Large intestine (tissue), 3 donors: ENCODE data around the gene FAM185A. TPM values are rescaled to one million over a fixed set of nuclear protein-coding genes. Genes with fewer than 3 reads are reported as not detected.
"Not testable (repeated sequence)": the region's sequence is repeated elsewhere in the genome, so short reads cannot be mapped to it uniquely, and the experiment has no call there.

Experiments
- DNase-seq, 2 donors: peaks; one replicate each; pipeline versions ENCODE4 v3.0.0 to v3.0.0-alpha.2; 2013
- H3K27ac ChIP-seq: one replicate; pipeline ENCODE4 v1.5.1; 2013; ENCODE audit warnings: low read length
- H3K27me3 ChIP-seq: 2 replicates; pipeline ENCODE4 v1.6.1; 2013; ENCODE audit warnings: low read length; ENCODE audit not compliant: control insufficient read depth, insufficient read depth
- H3K36me3 ChIP-seq: 2 replicates; pipeline ENCODE4 v1.6.1; 2013; ENCODE audit warnings: low read length; ENCODE audit not compliant: control insufficient read depth, insufficient read depth
- H3K4me1 ChIP-seq: one replicate; pipeline ENCODE4 v1.6.1; 2013; ENCODE audit warnings: low read length; ENCODE audit not compliant: control insufficient read depth, insufficient read depth
- H3K4me3 ChIP-seq: one replicate; pipeline ENCODE4 v1.5.1; 2013; ENCODE audit warnings: low read length
- H3K9me3 ChIP-seq: one replicate; pipeline ENCODE4 v1.6.1; 2013; ENCODE audit warnings: mild to moderate bottlenecking, low read depth, low read length, moderate library complexity; ENCODE audit not compliant: control insufficient read depth
- WGBS: methylation state at CpG from one replicate; pipeline ENCODE4 v1.1.5; 2013; ENCODE audit warnings: low lambda C conversion rate; ENCODE audit not compliant: insufficient coverage; 5-methylcytosine and 5-hydroxymethylcytosine counted together
- polyA plus RNA-seq: library from polyadenylated mRNA; unstranded; fragments of 120-200 nt; gene quantifications from one replicate; pipeline ENCODE4 v1.2.1, GENCODE V29; 2013

FAM185A gene
- polyA plus RNA-seq, 1 donor: 7.4 TPM

DNA sequence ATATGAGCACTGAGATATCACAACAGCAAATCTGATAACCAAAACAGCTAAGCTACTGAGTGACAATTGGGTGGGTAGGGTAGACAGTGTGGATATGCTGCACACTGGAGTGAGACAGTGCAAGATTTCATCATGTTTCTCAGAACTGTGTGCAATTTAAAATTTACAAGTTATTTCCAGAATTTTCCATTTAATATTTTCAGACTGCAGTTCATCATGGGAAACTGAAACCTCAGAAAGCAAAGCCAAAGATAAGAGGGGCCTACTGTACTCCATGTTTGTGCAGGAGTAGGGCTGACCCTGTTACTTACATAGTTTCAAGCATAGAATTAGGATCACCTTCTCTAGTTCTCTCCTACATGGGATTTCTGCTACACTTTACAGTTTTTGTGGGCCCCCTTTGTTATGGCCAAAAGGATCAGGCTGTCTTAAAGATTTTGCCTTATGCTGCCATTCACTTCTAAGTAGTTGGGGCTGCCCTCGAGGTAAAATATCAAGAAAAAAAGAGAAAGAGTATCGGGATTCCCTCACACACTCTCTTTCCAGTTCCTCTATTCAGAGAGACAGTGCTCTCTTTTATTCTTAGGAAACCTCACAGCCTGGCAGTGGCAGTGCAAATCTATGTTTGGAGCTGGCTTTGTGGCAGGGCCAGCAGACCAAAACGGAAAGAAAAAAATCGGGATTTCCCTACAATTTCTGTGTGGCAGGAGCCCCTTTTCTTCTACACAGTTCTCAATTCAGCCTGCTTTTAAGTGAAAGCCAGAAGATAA is 6.6 kb upstream of the FAM185A start:
- WGBS: no CpG with 5 or more reads among the region's 4 CpGs
- H3K4me3 ChIP-seq, H3K27me3 ChIP-seq, H3K9me3 ChIP-seq, H3K36me3 ChIP-seq, DNase-seq, H3K4me1 ChIP-seq, H3K27ac ChIP-seq: not testable (repeated sequence)

- no CpG with 5 or more reads among the region's 9 CpGs for WGBS
- H3K36me3 ChIP-seq, H3K4me3 ChIP-seq, H3K9me3 ChIP-seq, H3K27ac ChIP-seq, DNase-seq, H3K27me3 ChIP-seq, H3K4me1 ChIP-seq: not testable (repeated sequence)
Measured at GRCh38 chr7:102743861-102744260, 4.9 kb upstream of the FAM185A start.

GRCh38 chr7:102745494-102746288 is 3.1 kb upstream of the FAM185A start:
- H3K27me3 ChIP-seq, H3K4me1 ChIP-seq, H3K36me3 ChIP-seq, H3K9me3 ChIP-seq, H3K27ac ChIP-seq, H3K4me3 ChIP-seq, DNase-seq: not testable (repeated sequence)
- no CpG with 5 or more reads among the region's 4 CpGs for WGBS

GRCh38 chr7:102749445-102749786 is 617 bp downstream of the FAM185A start:
- no CpG with 5 or more reads among the region's 26 CpGs for WGBS
- H3K27me3 ChIP-seq, H3K36me3 ChIP-seq, H3K27ac ChIP-seq, H3K9me3 ChIP-seq, H3K4me1 ChIP-seq: not testable (repeated sequence)
- peak overlapping the region; percentile 73 for H3K4me3 ChIP-seq
- DNase-seq: peak in 1 of 2 donors; percentile 15

DNA sequence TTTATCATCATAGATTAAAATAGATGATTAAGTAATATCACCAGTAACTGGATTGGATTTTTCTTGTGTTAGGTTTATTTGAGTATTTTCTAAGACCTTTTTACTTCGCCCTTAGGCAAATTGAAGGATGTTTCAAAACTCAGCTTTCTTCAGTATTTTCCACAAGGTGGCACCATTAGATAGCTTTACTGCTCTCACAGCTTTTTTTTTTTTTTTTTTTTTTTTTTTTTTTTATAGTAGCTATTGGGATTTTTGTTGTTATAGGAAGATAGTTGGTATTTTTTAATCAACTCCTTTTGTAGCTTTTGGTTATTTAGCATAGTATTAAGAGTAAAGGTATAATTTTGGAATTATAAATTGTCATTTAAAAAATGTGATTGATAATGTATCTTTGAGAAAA is 9.4 kb downstream of the FAM185A start:
- not testable (repeated sequence) for H3K27me3 ChIP-seq, H3K9me3 ChIP-seq, DNase-seq, H3K4me3 ChIP-seq, H3K4me1 ChIP-seq, H3K36me3 ChIP-seq, H3K27ac ChIP-seq
- no CpG with 5 or more reads among the region's 1 CpG for WGBS

DNA sequence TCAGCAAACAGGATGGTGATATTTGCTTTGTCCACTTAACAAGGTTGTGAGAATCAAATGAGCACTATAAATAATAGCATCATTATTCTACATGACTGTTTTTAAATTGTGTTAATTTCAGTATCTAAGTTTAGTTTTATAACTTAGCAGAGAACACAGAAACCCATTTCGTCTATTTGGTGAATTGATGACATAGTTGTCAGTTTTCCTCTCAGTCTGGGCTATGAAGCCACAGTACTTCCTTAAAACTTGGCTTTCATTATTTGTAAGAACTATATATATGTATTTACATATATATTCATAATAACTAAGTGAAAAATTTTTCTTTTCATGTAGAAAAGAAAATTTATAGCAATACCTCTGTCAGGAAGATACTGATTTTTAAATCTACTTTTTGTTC is 11.1 kb downstream of the FAM185A start:
- H3K27ac ChIP-seq, H3K36me3 ChIP-seq, H3K4me1 ChIP-seq, DNase-seq, H3K9me3 ChIP-seq, H3K27me3 ChIP-seq, H3K4me3 ChIP-seq: not testable (repeated sequence)
- no CpG with 5 or more reads among the region's 1 CpG for WGBS

DNA sequence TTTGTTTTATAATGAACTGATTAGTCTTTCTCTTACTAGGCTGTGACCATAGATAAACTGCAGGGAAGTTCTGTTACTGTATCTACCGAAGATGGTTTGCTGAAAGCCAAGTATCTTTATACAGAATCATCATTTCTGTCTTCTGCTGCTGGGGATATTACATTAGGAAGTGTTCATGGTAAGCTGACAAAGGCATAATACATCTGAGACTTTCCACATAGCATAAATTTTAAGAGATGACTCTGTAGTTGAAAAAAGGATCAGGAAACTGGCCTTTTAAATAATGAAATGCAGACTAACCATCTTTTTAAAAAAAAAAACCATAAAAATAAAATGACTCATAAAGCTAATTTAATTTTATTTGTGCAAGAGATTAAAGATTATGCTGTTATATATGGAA is 12.4 kb downstream of the FAM185A start:
- not testable (repeated sequence) for H3K36me3 ChIP-seq, H3K27me3 ChIP-seq, H3K27ac ChIP-seq, H3K4me1 ChIP-seq, H3K9me3 ChIP-seq, DNase-seq, H3K4me3 ChIP-seq
- WGBS: no CpG with 5 or more reads among the region's 1 CpG

DNA sequence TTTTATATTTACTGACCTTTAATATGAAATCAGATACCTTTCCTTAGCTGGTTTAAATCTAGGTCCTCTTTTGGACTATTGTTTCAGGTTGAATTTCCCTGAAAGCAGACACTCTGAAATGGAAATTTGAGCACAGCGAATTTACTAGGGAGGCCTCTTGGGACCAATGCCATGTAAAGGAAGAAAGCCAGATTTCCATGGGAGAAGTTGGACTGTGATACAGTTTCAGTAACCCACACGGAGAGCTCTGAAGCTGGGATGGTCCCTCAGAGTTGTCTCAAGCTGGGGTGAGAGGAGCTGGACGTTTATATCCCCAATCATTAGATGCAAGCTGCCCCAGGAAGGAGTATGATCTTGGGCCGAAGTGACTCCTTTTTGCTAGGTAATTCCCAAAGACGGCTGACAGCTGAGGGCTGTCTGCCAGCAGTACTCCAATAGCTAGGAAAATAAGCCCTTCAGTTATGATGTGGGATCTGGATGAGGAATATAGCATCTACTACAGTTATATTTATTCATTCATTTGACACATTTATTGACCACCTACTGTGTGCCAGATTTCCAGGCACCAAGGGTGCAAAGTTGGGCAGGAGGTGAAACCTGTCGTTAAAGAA is 14.6 kb downstream of the FAM185A start:
- H3K4me3 ChIP-seq, H3K27me3 ChIP-seq, H3K9me3 ChIP-seq, H3K4me1 ChIP-seq, H3K36me3 ChIP-seq, DNase-seq, H3K27ac ChIP-seq: not testable (repeated sequence)
- WGBS: no CpG with 5 or more reads among the region's 6 CpGs

GRCh38 chr7:102769657-102770192 is 20.9 kb downstream of the FAM185A start:
- H3K4me3 ChIP-seq, H3K36me3 ChIP-seq, H3K27ac ChIP-seq, H3K4me1 ChIP-seq, H3K27me3 ChIP-seq, H3K9me3 ChIP-seq, DNase-seq: not testable (repeated sequence)
- no CpG with 5 or more reads among the region's 3 CpGs for WGBS

GRCh38 chr7:102770467-102770866 is 21.7 kb downstream of the FAM185A start:
- no CpG with 5 or more reads among the region's 3 CpGs for WGBS
- DNase-seq, H3K4me3 ChIP-seq, H3K27ac ChIP-seq, H3K9me3 ChIP-seq, H3K4me1 ChIP-seq, H3K36me3 ChIP-seq, H3K27me3 ChIP-seq: not testable (repeated sequence)
